Measurements from ENCODE around the gene PLEKHG4.
A peak's percentile ranks its signal among the peaks of the same experiment; 100 is the strongest.

The PLEKHG4 gene

GRCh38 chr16:67294171-67294757 lies 14.9 kb downstream of the PLEKHG4 start:
- no peak for DNase-seq

- DNase-seq, result no peak
Observed at GRCh38 chr16:67294938-67295361, 15.6 kb downstream of the PLEKHG4 start.

GRCh38 chr16:67296420-67296819 lies 17.1 kb downstream of the PLEKHG4 start:
- no peak for DNase-seq

GRCh38 chr16:67298277-67298676 lies 18.9 kb downstream of the PLEKHG4 start:
- no peak for DNase-seq

GRCh38 chr16:67299269-67299668 lies 19.9 kb downstream of the PLEKHG4 start:
- DNase-seq, result no peak

GRCh38 chr16:67301080-67301782 lies 21.9 kb downstream of the PLEKHG4 start:
- no peak for DNase-seq

GRCh38 chr16:67302076-67302475 lies 22.7 kb downstream of the PLEKHG4 start:
- no peak for DNase-seq

GRCh38 chr16:67302970-67303369 lies 23.6 kb downstream of the PLEKHG4 start:
- no peak for DNase-seq

- DNase-seq, result no peak
Observed at GRCh38 chr16:67304020-67304419, 24.7 kb downstream of the PLEKHG4 start.

- no peak for DNase-seq
Observed at GRCh38 chr16:67305216-67306071, 26.1 kb downstream of the PLEKHG4 start.

- DNase-seq, result no peak
Observed at GRCh38 chr16:67310561-67310960, 31.2 kb downstream of the PLEKHG4 start.

- no peak for DNase-seq
Observed at GRCh38 chr16:67311607-67312488, 32.5 kb downstream of the PLEKHG4 start.

GRCh38 chr16:67312719-67313118 lies 33.4 kb downstream of the PLEKHG4 start:
- DNase-seq, result no peak

- DNase-seq, result no peak
Observed at GRCh38 chr16:67317853-67318252, 38.5 kb downstream of the PLEKHG4 start.

GRCh38 chr16:67326115-67326471 lies 46.8 kb downstream of the PLEKHG4 start:
- no peak for DNase-seq

GRCh38 chr16:67326472-67327309 lies 47.4 kb downstream of the PLEKHG4 start, which contains the start of the genes KCTD19 and LRRC36:
Gene KCTD19, minus strand, starts transcription at chr16:67326741. Its CDS starts 34 bp downstream, at chr16:67326707.
Gene LRRC36, plus strand, starts transcription at chr16:67326815. Its CDS starts 48 bp downstream, at chr16:67326863.
- peak; percentile 30 to 55 for DNase-seq

- no peak for DNase-seq
Observed at GRCh38 chr16:67327743-67328142, 48.4 kb downstream of the PLEKHG4 start.

- DNase-seq, result no peak
Observed at GRCh38 chr16:67329901-67330300, 50.6 kb downstream of the PLEKHG4 start.

GRCh38 chr16:67333315-67333714 lies 54.0 kb downstream of the PLEKHG4 start:
- no peak for DNase-seq

- no peak for DNase-seq
Observed at GRCh38 chr16:67336116-67336515, 56.8 kb downstream of the PLEKHG4 start.

GRCh38 chr16:67336648-67337047 lies 57.3 kb downstream of the PLEKHG4 start:
- no peak for DNase-seq
